Immature natural killer cell (primary cell): ENCODE data around the gene TRIM41. TPM values are rescaled to one million over a fixed set of nuclear protein-coding genes. Genes with fewer than 3 reads are reported as not detected.
A peak's percentile ranks its signal among the peaks of the same experiment; 100 is the strongest.

Experiments
- DNase-seq, 3 donors: peaks; one replicate each; pipeline ENCODE4 v3.0.0; 2022; ENCODE audit warnings: mixed read lengths in 1 of 3
- H3K27ac Mint-ChIP-seq, 6 donors: one replicate each; pipeline ENCODE4 v1.8.0; 2020; ENCODE audit warnings: mixed read lengths in 6 of 6, mild to moderate bottlenecking in 5 of 6, inconsistent platforms in 4 of 6, moderate library complexity in 3 of 6
- H3K27me3 Mint-ChIP-seq, 3 donors: one replicate each; pipeline ENCODE4 v1.8.0; 2020 to 2021; ENCODE audit warnings: low read depth in 3 of 3, mild to moderate bottlenecking in 3 of 3, mixed read lengths in 3 of 3, moderate library complexity in 3 of 3, inconsistent platforms in 1 of 3
- H3K36me3 Mint-ChIP-seq, 3 donors: one replicate each; pipeline ENCODE4 v1.8.0; 2020; ENCODE audit warnings: mixed read lengths in 3 of 3, inconsistent platforms in 2 of 3, mild to moderate bottlenecking in 2 of 3
- H3K4me1 Mint-ChIP-seq, 2 donors: one replicate each; pipeline ENCODE4 v1.8.0; 2020; ENCODE audit warnings: inconsistent platforms in 2 of 2, mild to moderate bottlenecking in 2 of 2, mixed read lengths in 2 of 2, moderate library complexity in 1 of 2
- H3K4me3 Mint-ChIP-seq, 5 donors: one replicate each; pipeline ENCODE4 v1.8.0; 2020; ENCODE audit warnings: mild to moderate bottlenecking in 5 of 5, mixed read lengths in 5 of 5, inconsistent platforms in 3 of 5, moderate library complexity in 3 of 5
- H3K9me3 Mint-ChIP-seq, 6 donors: one replicate each; pipeline ENCODE4 v1.8.0; 2020; ENCODE audit warnings: mild to moderate bottlenecking in 6 of 6, mixed read lengths in 6 of 6, inconsistent platforms in 4 of 6, moderate library complexity in 3 of 6
- polyA plus RNA-seq, 3 donors: library from polyadenylated mRNA; unstranded; fragments of 300-500 nt; fragmentation: Illumina TruSeq; gene quantifications; one replicate each; pipeline ENCODE4 v1.2.3, GENCODE V29; 2021

Gene TRIM41
- polyA plus RNA-seq, 3 donors from 2014 or later, result 0.80 to 2.3 (median 1.7) TPM

DNA sequence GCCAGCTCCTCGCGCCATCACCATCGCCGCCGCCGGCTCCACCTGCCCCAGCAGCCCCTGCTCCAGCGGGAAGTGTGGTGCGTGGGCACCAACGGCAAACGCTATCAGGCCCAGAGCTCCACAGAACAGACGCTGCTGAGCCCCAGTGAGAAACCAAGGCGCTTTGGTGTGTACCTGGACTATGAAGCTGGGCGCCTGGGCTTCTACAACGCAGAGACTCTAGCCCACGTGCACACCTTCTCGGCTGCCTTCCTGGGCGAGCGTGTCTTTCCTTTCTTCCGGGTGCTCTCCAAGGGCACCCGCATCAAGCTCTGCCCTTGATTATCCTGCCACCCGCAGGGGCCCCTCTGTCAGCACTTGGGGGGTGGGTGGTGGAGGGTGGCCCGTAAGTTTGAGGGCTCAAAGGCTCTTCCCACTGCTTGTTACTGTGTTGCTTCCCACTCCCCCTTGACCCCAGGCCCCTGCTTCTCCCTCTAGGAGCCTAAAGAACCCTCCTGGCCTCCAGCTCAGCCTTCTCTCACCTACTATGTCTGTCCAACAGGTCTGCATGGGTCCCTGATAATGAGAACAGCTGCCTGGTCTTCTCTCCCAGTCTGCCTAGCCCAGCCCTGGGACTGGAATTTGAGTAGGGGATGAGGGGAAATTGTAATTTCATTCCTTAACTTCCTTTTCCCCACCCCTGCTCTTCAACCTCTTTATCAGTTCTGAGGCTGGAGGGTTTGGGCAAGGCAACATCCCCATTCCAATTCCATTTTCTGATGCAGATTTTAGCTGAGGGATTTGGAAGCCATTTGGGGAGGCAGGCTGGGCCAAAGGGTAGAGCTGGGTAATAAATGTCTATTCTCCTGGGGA lies 11.6 kb downstream of the TRIM41 start:
- Mint-ChIP-seq H3K27ac (peak overlapping the region in 2 of 6 donors; percentile 57 to 67), H3K4me1 (peaks cover 11 to 32% of the 10 kb centered on the region in 2 donors), H3K27me3 (peaks cover 0 to 4% (median 4%) of the 10 kb centered on the region in 3 donors), H3K36me3 (peaks cover 29 to 60% (median 46%) of the 10 kb centered on the region in 3 donors), H3K4me3 (no peak overlapping the region), H3K9me3 (no peaks in the 10 kb centered on the region)
- DNase-seq, result no peak

DNA sequence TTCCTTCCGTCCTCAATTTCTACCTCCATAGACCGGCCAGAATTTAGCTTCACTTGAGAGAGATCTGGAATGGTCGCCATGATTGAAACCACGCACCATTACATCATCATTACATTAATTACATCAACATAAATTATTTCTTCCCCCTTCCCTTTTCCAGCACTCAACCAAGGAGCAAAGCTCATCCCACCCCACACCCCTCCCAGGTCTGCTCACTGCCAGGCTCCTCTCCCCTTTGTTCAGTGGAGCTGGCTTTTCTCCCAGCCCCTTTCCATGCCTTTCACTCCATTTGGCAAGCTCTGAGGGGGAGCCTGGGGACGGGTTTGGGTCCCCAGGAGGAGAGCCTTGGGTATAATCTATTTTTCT lies 12.2 kb downstream of the TRIM41 start:
- Mint-ChIP-seq H3K9me3 (no peaks in the 10 kb centered on the region), H3K4me1 (peaks cover 7 to 28% of the 10 kb centered on the region in 2 donors), H3K36me3 (peaks cover 26 to 57% (median 43%) of the 10 kb centered on the region in 3 donors), H3K27ac (peak overlapping the region in 1 of 6 donors; percentile 57), H3K4me3 (no peak overlapping the region), H3K27me3 (peaks cover 0 to 4% (median 4%) of the 10 kb centered on the region in 3 donors)
- DNase-seq, result no peak

DNA sequence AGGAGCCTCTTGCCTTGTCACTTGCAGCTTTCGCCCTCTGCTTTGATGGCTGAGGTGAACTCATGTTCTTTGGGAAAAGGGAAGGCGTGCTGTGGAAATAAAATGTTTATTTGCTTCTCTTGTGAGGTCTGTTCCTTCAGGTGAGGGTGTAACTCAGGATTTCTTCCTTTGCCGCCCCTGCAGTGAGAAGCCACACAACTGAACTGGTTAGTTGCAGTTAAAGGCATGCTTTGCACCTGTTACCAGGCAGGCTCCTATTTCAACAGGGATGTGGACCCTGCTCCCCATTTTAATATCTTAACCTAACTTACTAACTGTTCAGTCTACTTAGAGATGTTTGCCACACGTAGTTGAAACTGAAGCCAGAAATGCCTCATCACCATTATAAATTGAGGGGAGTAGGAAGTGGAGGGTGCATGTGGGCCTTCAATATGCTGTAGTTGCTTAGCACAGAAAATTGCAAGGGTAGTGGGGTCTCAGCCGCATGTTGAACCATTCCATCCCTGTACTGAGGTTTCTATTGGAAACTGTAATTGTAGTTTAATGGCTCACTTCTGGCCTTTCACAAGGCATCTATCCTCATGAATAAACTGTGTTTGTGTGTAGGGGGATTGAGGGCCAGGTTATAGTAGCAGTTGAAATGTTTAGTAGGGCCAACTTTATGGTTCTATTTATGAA lies 12.7 kb downstream of the TRIM41 start:
- Mint-ChIP-seq H3K27ac (peak overlapping the region in 2 of 6 donors; percentile 17 to 57), H3K36me3 (peaks cover 26 to 60% (median 43%) of the 10 kb centered on the region in 3 donors), H3K27me3 (peaks cover 0 to 4% (median 4%) of the 10 kb centered on the region in 3 donors), H3K9me3 (no peaks in the 10 kb centered on the region), H3K4me1 (peaks cover 5 to 32% of the 10 kb centered on the region in 2 donors), H3K4me3 (no peak overlapping the region)
- DNase-seq, result no peak

DNA sequence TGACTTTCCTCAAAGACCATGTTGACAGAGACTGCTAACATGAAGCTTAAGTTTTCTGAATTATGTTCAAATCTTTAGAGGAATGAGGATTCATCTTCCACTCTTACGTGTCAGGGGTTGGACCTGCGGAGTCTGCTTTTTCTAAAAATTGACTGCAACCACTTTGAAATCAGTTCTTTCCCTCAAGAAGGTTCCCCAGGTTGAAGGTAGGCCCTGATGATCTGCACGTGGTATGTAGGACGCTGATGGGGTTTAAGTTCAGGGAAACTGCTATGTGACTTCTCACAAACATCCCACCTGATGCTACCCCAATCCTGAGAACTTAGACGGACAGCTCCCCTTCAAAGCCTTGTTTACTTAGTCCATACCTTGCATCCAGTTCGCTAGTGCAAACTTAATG lies 13.4 kb downstream of the TRIM41 start:
- Mint-ChIP-seq H3K36me3 (peaks cover 26 to 61% (median 44%) of the 10 kb centered on the region in 3 donors), H3K4me3 (no peak overlapping the region), H3K9me3 (no peaks in the 10 kb centered on the region), H3K27me3 (peaks cover 0 to 6% (median 4%) of the 10 kb centered on the region in 3 donors), H3K27ac (peak overlapping the region in 1 of 6 donors; percentile 3), H3K4me1 (peaks cover 6 to 38% of the 10 kb centered on the region in 2 donors)
- no peak for DNase-seq

DNA sequence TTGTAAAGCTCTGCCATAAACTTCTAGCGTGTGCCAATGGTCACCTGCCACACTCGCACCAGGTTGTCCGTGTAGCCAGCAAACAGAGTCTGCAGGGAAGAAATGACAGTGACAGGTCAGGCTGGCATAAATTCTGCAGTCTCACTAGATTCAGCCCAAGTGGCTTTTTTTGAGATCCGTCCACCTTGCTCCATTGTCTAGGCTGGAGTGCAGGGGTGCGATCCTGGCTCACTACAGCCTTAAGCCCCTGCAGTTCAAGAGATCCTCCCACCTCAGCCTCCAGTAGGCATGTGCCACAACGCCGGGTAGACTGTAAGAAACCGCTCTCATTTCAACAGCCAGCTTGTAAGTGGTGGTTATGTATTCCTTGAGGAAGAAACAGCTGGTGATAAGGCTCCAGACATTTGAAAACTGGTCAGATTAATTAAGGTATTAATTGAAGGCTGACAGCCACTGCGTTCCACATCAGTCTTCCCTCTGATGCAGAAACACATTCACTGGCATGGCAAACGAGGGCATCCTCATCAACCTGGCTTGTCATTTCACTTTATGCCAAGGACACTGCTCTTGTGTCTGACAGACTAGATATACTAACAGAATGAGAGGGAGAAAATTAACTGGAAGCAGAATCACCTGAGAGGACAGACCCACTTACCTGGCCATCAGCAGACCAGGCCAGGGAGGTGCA lies 14.0 kb downstream of the TRIM41 start:
- Mint-ChIP-seq H3K27me3 (peaks cover 0 to 8% (median 4%) of the 10 kb centered on the region in 3 donors), H3K4me3 (no peak overlapping the region), H3K27ac (peak overlapping the region in 2 of 6 donors; percentile 17 to 61), H3K9me3 (no peaks in the 10 kb centered on the region), H3K4me1 (peaks cover 12 to 38% of the 10 kb centered on the region in 2 donors), H3K36me3 (peaks cover 23 to 65% (median 48%) of the 10 kb centered on the region in 3 donors)
- no peak for DNase-seq

DNA sequence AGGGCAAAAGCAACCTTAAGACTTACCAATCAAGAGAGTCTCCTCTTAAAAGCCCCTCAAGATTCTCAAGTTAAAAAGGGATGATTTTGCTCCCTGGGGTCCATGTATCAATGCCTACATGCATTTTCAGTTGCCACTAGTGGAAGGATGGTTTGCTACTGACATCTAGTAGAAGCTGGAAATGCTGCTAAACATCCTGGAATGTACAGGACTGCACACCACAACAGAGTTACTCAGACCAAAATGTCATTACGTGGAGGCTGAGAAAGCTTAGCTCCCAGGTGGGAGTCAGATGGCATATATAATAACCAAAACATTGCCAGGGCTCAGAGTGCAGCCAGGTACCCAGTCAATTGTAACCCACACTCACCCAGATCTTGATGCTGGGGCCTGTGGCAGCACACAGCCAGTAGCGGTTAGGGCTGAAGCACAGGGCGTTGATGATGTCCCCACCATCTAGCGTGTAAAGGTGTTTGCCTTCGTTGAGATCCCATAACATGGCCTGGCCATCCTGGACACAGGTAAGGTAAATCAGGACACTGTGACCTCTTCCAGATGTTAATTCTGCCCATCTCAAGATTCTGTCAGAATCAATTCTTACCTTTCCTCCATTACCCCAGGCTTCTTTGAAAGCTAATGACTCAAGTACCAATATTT lies 14.8 kb downstream of the TRIM41 start:
- Mint-ChIP-seq H3K4me1 (peaks cover 19 to 42% of the 10 kb centered on the region in 2 donors), H3K9me3 (no peaks in the 10 kb centered on the region), H3K27me3 (peaks cover 0 to 9% (median 8%) of the 10 kb centered on the region in 3 donors), H3K36me3 (peaks cover 25 to 66% (median 46%) of the 10 kb centered on the region in 3 donors), H3K4me3 (no peak overlapping the region), H3K27ac (peak overlapping the region; percentile 50 to 83 (median 60))
- DNase-seq, result no peak

DNA sequence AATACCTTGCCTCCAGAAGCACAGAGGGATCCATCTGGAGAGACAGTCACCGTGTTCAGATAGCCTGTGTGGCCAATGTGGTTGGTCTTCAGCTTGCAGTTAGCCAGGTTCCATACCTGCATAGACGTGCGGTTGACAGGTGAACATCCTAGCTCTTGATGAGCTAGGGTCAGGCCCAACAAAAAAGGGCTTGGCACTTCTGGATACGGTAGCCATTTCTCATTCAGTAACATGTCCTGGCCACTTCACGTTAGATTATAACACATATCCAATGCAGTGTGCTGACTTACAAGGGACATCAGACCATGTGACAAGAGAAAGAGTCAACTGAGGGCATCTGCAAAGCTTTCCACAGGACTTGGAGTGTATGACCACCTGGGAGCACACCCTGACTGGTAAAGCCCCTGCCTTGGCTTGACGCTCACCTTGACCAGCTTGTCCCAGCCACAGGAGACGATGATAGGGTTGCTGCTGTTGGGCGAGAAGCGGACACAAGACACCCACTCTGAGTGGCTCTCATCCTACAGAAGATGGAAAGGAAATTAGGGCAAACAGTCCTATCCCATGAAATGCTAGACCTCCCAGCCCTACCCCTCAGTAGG lies 16.1 kb downstream of the TRIM41 start:
- Mint-ChIP-seq H3K36me3 (peaks cover 25 to 65% (median 43%) of the 10 kb centered on the region in 3 donors), H3K9me3 (no peaks in the 10 kb centered on the region), H3K27ac (peak overlapping the region in 5 of 6 donors; percentile 32 to 71 (median 40)), H3K4me3 (no peak overlapping the region), H3K27me3 (peaks cover 0 to 21% (median 16%) of the 10 kb centered on the region in 3 donors), H3K4me1 (peaks cover 31 to 54% of the 10 kb centered on the region in 2 donors)
- no peak for DNase-seq

DNA sequence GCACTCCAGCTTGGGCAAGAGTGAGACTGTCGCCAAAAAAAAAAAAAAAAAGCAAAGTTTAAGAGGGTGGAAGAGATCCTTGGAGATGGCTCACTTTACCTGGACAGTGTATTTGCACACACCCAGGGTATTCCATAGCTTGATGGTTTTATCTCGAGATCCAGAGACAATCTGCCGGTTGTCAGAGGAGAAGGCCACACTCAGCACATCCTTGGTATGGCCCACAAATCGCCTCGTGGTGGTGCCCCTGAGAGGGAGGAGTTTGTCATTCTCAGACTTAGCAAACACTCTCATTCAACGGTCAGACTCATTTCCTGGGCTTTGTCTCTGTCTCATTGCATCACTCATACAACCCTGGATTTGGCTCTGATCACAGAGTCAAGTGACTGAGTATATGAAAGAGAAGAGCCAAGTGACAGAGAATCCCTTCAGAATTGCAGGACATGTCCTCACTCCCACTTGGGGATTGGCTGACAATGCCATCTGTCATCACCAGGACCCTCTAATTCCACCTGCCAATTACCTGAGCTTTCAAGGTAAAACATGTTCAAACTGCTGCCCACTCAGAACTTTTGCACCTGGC lies 18.4 kb downstream of the TRIM41 start:
- Mint-ChIP-seq H3K4me1 (peaks cover 51 to 75% of the 10 kb centered on the region in 2 donors), H3K36me3 (peaks cover 25 to 50% (median 36%) of the 10 kb centered on the region in 3 donors)
- DNase-seq, result peak in 2 of 3 donors; percentile 15 to 47

DNA sequence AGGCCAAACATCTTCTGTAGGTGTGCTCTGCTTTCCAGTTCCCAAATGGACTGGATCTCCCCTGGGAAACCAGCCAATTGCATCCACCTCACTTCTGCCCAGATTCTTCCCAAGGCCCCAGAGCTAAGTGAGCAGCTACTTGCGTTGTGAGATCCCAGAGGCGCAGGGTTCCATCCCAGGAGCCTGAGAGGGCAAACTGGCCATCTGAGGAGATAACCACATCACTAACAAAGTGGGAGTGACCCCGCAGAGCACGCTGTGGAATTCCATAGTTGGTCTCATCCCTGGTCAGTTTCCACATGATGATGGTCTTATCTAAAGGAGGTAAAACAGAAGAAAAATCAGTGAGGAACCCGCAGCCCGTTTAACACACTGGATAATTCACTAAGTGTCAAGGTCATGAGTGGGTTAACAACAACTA lies 19.0 kb downstream of the TRIM41 start:
- H3K27me3 Mint-ChIP-seq, result peaks cover 3 to 21% (median 16%) of the 10 kb centered on the region in 3 donors
- H3K4me1 Mint-ChIP-seq, result peaks cover 54 to 79% of the 10 kb centered on the region in 2 donors
- H3K4me3 Mint-ChIP-seq, result peak overlapping the region; percentile 94 to 100 (median 99)
- H3K9me3 Mint-ChIP-seq, result no peaks in the 10 kb centered on the region
- peaks cover 22 to 45% (median 31%) of the 10 kb centered on the region in 3 donors for H3K36me3 Mint-ChIP-seq
- H3K27ac Mint-ChIP-seq, result peak overlapping the region; percentile 92 to 99 (median 97)
- DNase-seq, result no peak

More for the DNA sequence above, 18.4 kb downstream of the TRIM41 start:
- Mint-ChIP-seq H3K4me3 (peak overlapping the region; percentile 94 to 100 (median 99)), H3K27me3 (peaks cover 3 to 21% (median 16%) of the 10 kb centered on the region in 3 donors), H3K9me3 (no peaks in the 10 kb centered on the region), H3K27ac (peak overlapping the region; percentile 92 to 99 (median 97))

DNA sequence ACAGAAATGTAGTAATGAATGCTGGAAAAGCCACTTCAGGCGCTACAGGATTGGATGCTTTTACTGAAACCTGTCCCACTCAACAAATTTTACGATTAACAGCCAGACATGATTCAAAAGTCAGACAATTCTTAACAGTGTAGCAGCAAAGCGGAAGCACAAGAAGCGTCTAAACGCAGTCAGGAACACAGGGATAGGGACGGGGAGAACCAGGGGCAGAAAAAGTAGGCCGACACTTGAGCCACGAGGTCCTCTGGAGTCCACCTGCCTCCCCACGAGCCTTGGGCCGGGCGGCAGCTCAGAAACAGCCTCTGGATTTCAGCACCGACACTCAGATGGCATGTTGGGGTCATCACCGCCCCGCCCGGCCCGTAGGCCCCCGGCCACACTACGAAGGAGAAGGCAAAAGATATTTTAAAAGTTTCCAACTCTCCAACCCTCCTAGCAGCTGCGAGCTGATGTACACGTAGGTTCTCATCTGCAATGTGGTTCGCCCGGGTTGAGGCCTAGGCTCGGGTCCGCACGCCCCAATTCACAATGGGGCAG lies 20.0 kb downstream of the TRIM41 start:
- peak overlapping the region; percentile 94 to 100 (median 99) for H3K4me3 Mint-ChIP-seq
- peaks cover 6 to 21% (median 18%) of the 10 kb centered on the region in 3 donors for H3K27me3 Mint-ChIP-seq
- H3K27ac Mint-ChIP-seq, result peak overlapping the region; percentile 92 to 99 (median 97)
- H3K36me3 Mint-ChIP-seq, result peaks cover 19 to 37% (median 20%) of the 10 kb centered on the region in 3 donors
- no peaks in the 10 kb centered on the region for H3K9me3 Mint-ChIP-seq
- no peak for DNase-seq
- H3K4me1 Mint-ChIP-seq, result peaks cover 61 to 83% of the 10 kb centered on the region in 2 donors

DNA sequence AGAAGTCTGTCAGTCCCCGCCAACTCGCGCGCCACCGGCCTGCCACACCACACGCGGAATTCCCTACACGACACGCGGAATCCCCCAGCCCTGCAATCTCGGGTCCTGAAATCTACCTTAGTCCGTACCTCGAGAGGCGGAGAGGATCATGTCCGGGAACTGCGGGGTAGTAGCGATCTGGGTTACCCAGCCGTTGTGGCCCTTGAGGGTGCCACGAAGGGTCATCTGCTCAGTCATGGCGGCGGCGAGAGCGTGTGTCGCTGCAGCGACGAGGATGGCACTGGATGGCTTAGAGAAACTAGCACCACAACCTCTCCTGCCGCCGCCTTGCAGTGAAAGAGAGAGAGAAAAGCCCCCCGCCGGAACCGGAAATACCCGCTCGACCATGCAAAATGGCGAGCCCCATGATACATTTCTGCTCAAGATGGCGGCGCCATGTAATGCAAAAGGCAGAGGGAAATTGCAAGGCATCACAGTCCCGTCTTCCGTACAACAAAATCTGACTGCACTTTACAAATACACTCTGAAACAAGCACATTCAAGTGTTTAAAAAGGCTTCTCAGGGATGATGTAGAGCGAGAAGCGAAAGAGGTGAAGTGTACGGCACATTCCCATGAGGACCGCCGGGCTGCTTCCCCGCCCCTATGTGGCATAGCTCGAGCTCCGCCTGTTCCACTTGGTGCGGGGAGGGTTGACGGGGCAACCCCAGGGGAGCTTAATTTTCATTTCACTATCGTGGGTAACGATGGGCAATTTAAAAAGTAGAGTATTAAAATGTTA lies 20.7 kb downstream of the TRIM41 start, which contains the start of gene RACK1:
TSS of gene RACK1 (minus strand) at position 343 of the 780 bp plus-strand sequence. CDS start at position 237, 106 bp downstream.
- Mint-ChIP-seq H3K4me1 (peaks cover 67 to 85% of the 10 kb centered on the region in 2 donors), H3K36me3 (peaks cover 14 to 32% (median 16%) of the 10 kb centered on the region in 3 donors), H3K27me3 (peaks cover 6 to 20% (median 18%) of the 10 kb centered on the region in 3 donors), H3K27ac (peak within 1 kb of the TSS; percentile 92 to 99 (median 97)), H3K9me3 (no peaks in the 10 kb centered on the region), H3K4me3 (peak within 1 kb of the TSS; percentile 94 to 100 (median 99))
- peak; percentile 88 for DNase-seq
